Body of pancreas (tissue), 4 donors: ENCODE results near the gene PTPRN2. TPM values are rescaled to one million over a fixed set of nuclear protein-coding genes. Genes with fewer than 3 reads are reported as not detected.

Experiments used
- ATAC-seq: fragments of 150-250 bp; one replicate; pipeline ENCODE4 v1.9.1; 2016
- DNase-seq, 4 donors: peaks; one replicate each; pipeline ENCODE4 v3.0.0-alpha.2; 2019
- H3K27ac ChIP-seq, 4 donors: fragments of 200-600 bp; sonication (generic); 1 replicate in 3 of 4; 2 replicates in 1 of 4; pipeline versions ENCODE4 v1.5.1 to v1.6.1; 2016 to 2019; ENCODE audit warnings: mild to moderate bottlenecking in 1 of 4, mixed read lengths in 1 of 4, moderate library complexity in 1 of 4
- H3K27me3 ChIP-seq, 2 donors: fragments of 200-600 bp; sonication (generic); one replicate each; pipeline ENCODE4 v1.6.0; 2016; ENCODE audit warnings: mild to moderate bottlenecking in 1 of 2
- H3K36me3 ChIP-seq, 2 donors: fragments of 200-600 bp; sonication (generic); replicated peaks in 1 of 2; 2 replicates each; pipeline ENCODE4 v1.5.1; 2016; ENCODE audit warnings: low read depth in 2 of 2; ENCODE audit not compliant: insufficient read depth in 1 of 2
- H3K4me1 ChIP-seq: fragments of 200-600 bp; sonication (generic); one replicate; pipeline ENCODE4 v1.6.0; 2016
- H3K4me3 ChIP-seq, 2 donors: fragments of 200-600 bp; sonication (generic); 1 replicate in 1 of 2; 2 replicates in 1 of 2; pipeline ENCODE4 v1.5.1; 2016 to 2019
- H3K9me3 ChIP-seq, 3 donors: fragments of 200-600 bp; sonication (generic); 1 replicate in 2 of 3; 2 replicates in 1 of 3; pipeline ENCODE4 v1.5.1; 2016
- CTCF ChIP-seq, 7 experiments: fragments of 450-650 bp in 4 of 7; fragments of 200-600 bp in 3 of 7; sonication (generic) in 3 of 7; IDR thresholded peaks; one replicate each; pipeline ENCODE4 v1.5.1; 2016 to 2019; ENCODE audit warnings: antibody characterized with exemption in 7 of 7
- POLR2A ChIP-seq, 3 donors: fragments of 450-650 bp; IDR thresholded peaks; one replicate each; pipeline ENCODE4 v1.6.1; 2016; ENCODE audit warnings: antibody characterized with exemption in 3 of 3, mild to moderate bottlenecking in 2 of 3
- WGBS, 2 donors: methylation state at CpG; one replicate each; pipeline ENCODE4 v1.1.5; 2017; 5-methylcytosine and 5-hydroxymethylcytosine counted together
- intact Hi-C: fragments of 100-400 bp; cut with DNase I; formaldehyde crosslinking; loops from one replicate; pipeline ENCODE4 v1.15.1; 2023
- total RNA-seq, 2 donors: library from RNA; depleted of rRNA; stranded (reverse); fragments of >200 nt; gene quantifications; one replicate each; pipeline ENCODE4 v1.1.0, GENCODE V29; 2016

Gene PTPRN2
- total RNA-seq, 2 donors from 2014 or later: 31.6 to 76.1 TPM

- intact Hi-C loops: no loop called here
- no peak overlapping the region for H3K27ac ChIP-seq
- no peaks in the 10 kb centered on the region for H3K9me3 ChIP-seq
- no peak for ATAC-seq
- no peaks in the 10 kb centered on the region for H3K27me3 ChIP-seq
- no peak for DNase-seq
- H3K4me3 ChIP-seq: no peak overlapping the region
- H3K36me3 ChIP-seq: no peaks in the 10 kb centered on the region
- H3K4me1 ChIP-seq: no peaks in the 10 kb centered on the region
- whole genome bisulfite sequencing, 2 donors: 83% methylated on average over 14 of the region's 14 CpGs
- no peak for TF ChIP-seq CTCF (IDR thresholded peaks at IDR 0.05)
- TF ChIP-seq POLR2A (IDR thresholded peaks at IDR 0.05): no peak
Measured at GRCh38 chr7:158247758-158248487, 339.7 kb downstream of the PTPRN2 start.

GRCh38 chr7:158246960-158247673, 340.5 kb downstream of the PTPRN2 start:
- H3K27me3 ChIP-seq: no peaks in the 10 kb centered on the region
- H3K4me1 ChIP-seq: no peaks in the 10 kb centered on the region
- no peaks in the 10 kb centered on the region for H3K36me3 ChIP-seq
- TF ChIP-seq CTCF (IDR thresholded peaks at IDR 0.05) (no peak), POLR2A (IDR thresholded peaks at IDR 0.05) (no peak)
- intact Hi-C loops: no loop called here
- H3K4me3 ChIP-seq: no peak overlapping the region
- DNase-seq (no peak), ATAC-seq (no peak)
- no peak overlapping the region for H3K27ac ChIP-seq
- no peaks in the 10 kb centered on the region for H3K9me3 ChIP-seq
- 82 to 89% methylated on average over 26 to 28 of the region's 28 CpGs for WGBS, 2 donors

- no peaks in the 10 kb centered on the region for H3K9me3 ChIP-seq
- DNase-seq: no peak
- H3K27ac ChIP-seq: no peak overlapping the region
- H3K36me3 ChIP-seq: no peaks in the 10 kb centered on the region
- TF ChIP-seq POLR2A (IDR thresholded peaks at IDR 0.05): no peak
- TF ChIP-seq CTCF (IDR thresholded peaks at IDR 0.05): no peak
- intact Hi-C loops: no loop called here
- no peaks in the 10 kb centered on the region for H3K4me1 ChIP-seq
- 83 to 91% methylated on average over 24 of the region's 24 CpGs for WGBS, 2 donors
- no peak for ATAC-seq
- H3K4me3 ChIP-seq: no peak overlapping the region
- no peaks in the 10 kb centered on the region for H3K27me3 ChIP-seq
Measured at GRCh38 chr7:158246272-158246959, 341.2 kb downstream of the PTPRN2 start.

DNA sequence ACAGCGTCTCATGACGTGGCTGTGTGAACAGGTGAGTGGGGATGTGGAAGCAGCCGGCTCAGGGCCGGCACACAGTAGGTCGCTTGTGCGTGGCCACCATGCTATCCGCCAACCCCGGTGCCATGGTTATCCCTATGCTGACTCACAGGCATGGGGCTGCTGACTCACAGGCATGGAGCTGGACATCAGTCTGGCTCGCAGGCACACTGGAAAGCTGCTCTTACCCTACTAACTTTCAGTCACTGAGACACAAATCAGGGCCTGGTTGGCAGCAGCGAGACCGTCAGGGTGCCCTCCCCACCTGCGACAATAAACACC, 341.9 kb downstream of the PTPRN2 start:
- intact Hi-C loops: no loop called here
- Histone ChIP-seq H3K27me3 (no peaks in the 10 kb centered on the region), H3K9me3 (no peaks in the 10 kb centered on the region), H3K36me3 (no peaks in the 10 kb centered on the region), H3K27ac (no peak overlapping the region), H3K4me1 (no peaks in the 10 kb centered on the region), H3K4me3 (no peak overlapping the region)
- DNase-seq (no peak), ATAC-seq (no peak)
- no peak for TF ChIP-seq CTCF (IDR thresholded peaks at IDR 0.05)
- no peak for TF ChIP-seq POLR2A (IDR thresholded peaks at IDR 0.05)
- WGBS, 2 donors: 89 to 100% methylated on average over 10 to 12 of the region's 12 CpGs
